Activated CD4-positive, alpha-beta memory T cell treated with anti-CD3 and anti-CD28 coated beads for 36 hours (primary cell): ENCODE measurements around the gene OLFM2. TPM values are rescaled to one million over a fixed set of nuclear protein-coding genes. Genes with fewer than 3 reads are reported as not detected.

Experiments used
- CTCF ChIA-PET: fragments of 350-600 bp; sonication (Branson Sonifier 250); formaldehyde crosslinking; loops from one replicate; lab custom pipeline; 2021; ENCODE audit warnings: antibody characterized with exemption, inconsistent platforms; lab: Charles Lee
- POLR2A ChIA-PET: fragments of 350-600 bp; sonication (Branson Sonifier 250); formaldehyde crosslinking; loops from one replicate; lab custom pipeline; 2021; ENCODE audit warnings: antibody characterized with exemption; lab: Charles Lee
- DNase-seq: peaks from one replicate; pipeline ENCODE4 v3.0.0-alpha.2; 2020
- H3K27ac Mint-ChIP-seq: one replicate; pipeline ENCODE4 v1.8.0; 2021; ENCODE audit warnings: mixed read lengths
- H3K27me3 Mint-ChIP-seq: one replicate; pipeline ENCODE4 v1.8.0; 2021; ENCODE audit warnings: mixed read lengths
- H3K36me3 Mint-ChIP-seq: one replicate; pipeline ENCODE4 v1.8.0; 2021; ENCODE audit warnings: mixed read lengths
- H3K4me1 Mint-ChIP-seq: one replicate; pipeline ENCODE4 v1.8.0; 2021; ENCODE audit warnings: low read depth, mixed read lengths
- H3K4me3 Mint-ChIP-seq: one replicate; pipeline ENCODE4 v1.8.0; 2021; ENCODE audit warnings: mild to moderate bottlenecking, mixed read lengths
- H3K9me3 Mint-ChIP-seq: one replicate; pipeline ENCODE4 v1.8.0; 2021; ENCODE audit warnings: mixed read lengths
- intact Hi-C: fragments of 100-400 bp; cut with micrococcal nuclease; formaldehyde crosslinking; loops from one replicate; pipeline ENCODE4 v1.15.1; 2023
- total RNA-seq, 2 experiments: library from RNA; stranded (reverse); gene quantifications; one replicate each; pipeline ENCODE4 v1.2.3, GENCODE V29; 2021

Gene OLFM2
- total RNA-seq, 2 experiments from 2014 or later: 0.58 to 0.59 TPM

DNA sequence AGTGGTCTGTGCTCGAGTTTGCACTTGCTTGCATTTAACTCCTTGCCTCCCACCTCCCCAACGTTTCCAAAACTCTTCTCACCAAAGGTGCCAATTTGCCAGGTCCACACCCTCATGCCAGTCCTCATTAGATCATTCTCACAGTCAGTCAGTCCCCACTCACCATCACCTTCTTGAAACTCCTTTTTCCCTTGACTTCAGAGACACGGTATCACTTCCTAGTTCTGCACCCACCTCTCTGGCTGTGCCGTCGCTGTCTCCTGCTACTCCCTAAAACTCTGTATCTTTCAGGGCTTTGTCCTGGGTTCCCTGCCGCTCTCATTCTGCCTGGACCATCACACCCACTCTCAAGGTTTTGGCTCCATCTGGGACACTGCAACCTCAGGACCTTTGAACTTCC is 19.6 kb downstream of the OLFM2 start:
- H3K4me3 Mint-ChIP-seq: no peak overlapping the region
- no peak overlapping the region for H3K27ac Mint-ChIP-seq
- peaks cover 23% of the 10 kb centered on the region for H3K27me3 Mint-ChIP-seq
- CTCF ChIA-PET: interaction anchor here (1.4 kb wide), 1 partner anchor 333 kb away, joined by 3 read pairs; no protein-coding TSS in a partner anchor
- DNase-seq: no peak
- peaks cover 5% of the 10 kb centered on the region for H3K4me1 Mint-ChIP-seq
- intact Hi-C loops: loop anchor here (10.0 kb wide), 1 partner anchor 292 kb away; the partner anchor contains the start of gene ZNF561
- no peaks in the 10 kb centered on the region for H3K9me3 Mint-ChIP-seq
- H3K36me3 Mint-ChIP-seq: no peaks in the 10 kb centered on the region
- POLR2A ChIA-PET: no interaction called here

DNA sequence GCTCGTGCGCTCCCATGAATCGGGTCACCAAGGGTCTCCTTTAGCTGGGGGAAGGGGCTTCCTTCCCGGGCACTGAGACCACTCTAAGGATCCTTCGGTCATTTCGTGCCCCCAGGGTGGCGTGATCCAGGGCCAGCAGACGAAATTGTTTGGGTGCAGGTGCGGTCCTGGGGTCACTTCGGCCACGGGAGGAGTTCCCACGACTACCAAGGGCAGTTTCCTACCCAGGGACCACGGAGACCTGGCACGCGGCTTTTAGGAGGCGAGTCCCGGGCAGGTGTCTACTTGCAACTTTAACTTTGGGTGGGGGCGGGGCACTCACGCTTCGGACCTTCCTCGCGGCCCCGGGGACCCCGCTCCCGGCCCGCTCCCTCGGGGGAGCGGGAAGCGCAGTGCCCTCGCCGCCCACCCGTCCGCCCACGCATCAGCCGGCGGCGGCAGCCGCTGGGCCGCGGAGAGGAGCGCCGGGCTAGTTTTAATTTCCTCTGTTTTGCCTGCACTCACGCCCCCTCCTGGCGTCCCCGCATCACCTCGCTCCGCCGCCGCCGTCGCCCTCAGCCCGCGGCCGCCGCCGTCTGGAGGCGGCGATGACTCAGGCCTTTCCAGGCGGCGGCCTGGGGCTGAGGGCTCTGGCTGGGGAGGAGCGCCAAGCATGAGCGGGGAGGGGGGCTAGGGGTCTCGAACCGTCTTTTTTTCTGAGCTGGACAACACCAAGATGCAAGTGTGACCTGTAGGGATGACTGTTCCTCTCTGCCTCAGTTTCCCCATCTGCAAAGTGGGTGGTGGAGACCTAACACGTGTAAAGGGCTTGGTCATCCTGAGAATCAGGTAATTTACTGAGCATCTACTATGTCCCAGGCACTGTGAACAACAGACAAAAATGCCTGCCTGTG is 21.8 kb downstream of the OLFM2 start:
- intact Hi-C loops: loop anchor here (1.0 to 10.0 kb wide), 3 partner anchors 66 to 290 kb away; partner anchors contain the start of genes PIN1 and ZNF561
- Mint-ChIP-seq H3K9me3 (no peaks in the 10 kb centered on the region), H3K27me3 (peaks cover 20% of the 10 kb centered on the region), H3K36me3 (no peaks in the 10 kb centered on the region), H3K4me1 (peaks cover 5% of the 10 kb centered on the region), H3K27ac (no peak overlapping the region), H3K4me3 (peak overlapping the region; percentile 62)
- peak; percentile 92 for DNase-seq
- CTCF ChIA-PET: no interaction called here
- POLR2A ChIA-PET: no interaction called here

DNA sequence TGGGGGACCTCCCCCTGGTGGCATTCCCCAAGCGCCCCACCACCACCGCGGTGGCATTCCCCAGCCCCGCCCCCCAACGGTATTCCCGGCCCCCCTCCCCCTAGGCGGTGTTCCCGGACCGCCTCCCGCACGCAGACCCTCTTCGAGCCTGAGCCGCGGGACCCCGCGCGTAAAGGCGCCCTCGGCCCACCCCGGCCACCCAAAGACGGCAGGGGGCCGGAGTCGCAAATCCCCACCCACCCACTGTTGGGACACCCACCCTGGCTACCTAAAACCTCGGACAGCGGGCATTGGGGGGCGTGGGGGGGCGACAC is 22.4 kb downstream of the OLFM2 start:
- intact Hi-C loops: loop anchor here (1.0 to 10.0 kb wide), 3 partner anchors 66 to 289 kb away; partner anchors contain the start of genes PIN1 and ZNF561
- no peak overlapping the region for H3K27ac Mint-ChIP-seq

DNA sequence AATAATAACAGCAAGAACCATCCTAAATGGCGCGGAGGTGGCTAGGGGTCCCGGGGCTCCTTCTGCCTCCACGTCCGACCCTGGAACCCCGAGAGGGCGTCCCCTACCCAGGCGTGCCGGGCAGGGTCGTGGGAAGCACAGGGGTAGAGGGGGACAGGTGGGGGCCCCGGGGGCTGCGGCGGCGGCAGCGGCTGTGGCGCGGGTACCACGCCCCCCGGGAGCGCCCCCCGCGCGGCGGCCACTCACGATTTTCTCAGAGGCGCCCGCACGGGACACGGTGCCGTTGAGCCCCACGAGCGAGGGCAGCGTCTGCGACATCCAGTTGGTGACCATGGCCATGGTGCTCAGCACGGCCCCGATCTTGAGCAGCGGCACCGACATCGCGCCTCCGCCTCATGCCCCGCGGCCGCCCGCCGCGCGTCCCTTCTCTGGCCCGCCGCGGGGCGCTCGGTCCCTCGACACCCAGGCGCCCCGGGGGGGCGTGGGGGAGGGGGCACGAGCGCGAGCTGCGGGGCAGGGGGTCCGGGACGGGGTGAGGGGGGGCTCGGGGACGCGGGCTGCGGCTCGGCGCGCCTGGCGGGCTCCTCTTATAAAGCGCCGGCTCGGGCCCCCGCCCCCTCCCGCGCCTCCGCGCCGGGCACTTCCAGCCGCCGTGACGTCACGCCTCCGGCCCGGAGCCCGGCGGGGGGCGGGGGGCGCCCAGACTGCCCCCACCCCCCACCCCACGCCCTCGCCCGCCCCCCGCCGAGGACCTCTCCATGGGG is 22.9 kb downstream of the OLFM2 start:
- H3K4me3 Mint-ChIP-seq: peak overlapping the region; percentile 44
- no peaks in the 10 kb centered on the region for H3K36me3 Mint-ChIP-seq
- DNase-seq: no peak
- H3K9me3 Mint-ChIP-seq: no peaks in the 10 kb centered on the region
- peaks cover 19% of the 10 kb centered on the region for H3K27me3 Mint-ChIP-seq
- intact Hi-C loops: loop anchor here (5.0 to 10.0 kb wide), 2 partner anchors 76 to 289 kb away; partner anchors contain the start of genes PIN1 and ZNF561
- H3K4me1 Mint-ChIP-seq: peaks cover 5% of the 10 kb centered on the region
- ChIA-PET POLR2A (no interaction called here), CTCF (no interaction called here)
- no peak overlapping the region for H3K27ac Mint-ChIP-seq

More for the DNA sequence above, 22.4 kb downstream of the OLFM2 start:
- ChIA-PET CTCF (no interaction called here), POLR2A (no interaction called here)
- Mint-ChIP-seq H3K9me3 (no peaks in the 10 kb centered on the region), H3K4me3 (peak overlapping the region; percentile 62), H3K36me3 (no peaks in the 10 kb centered on the region), H3K4me1 (peaks cover 5% of the 10 kb centered on the region), H3K27me3 (peaks cover 23% of the 10 kb centered on the region)
- no peak for DNase-seq

DNA sequence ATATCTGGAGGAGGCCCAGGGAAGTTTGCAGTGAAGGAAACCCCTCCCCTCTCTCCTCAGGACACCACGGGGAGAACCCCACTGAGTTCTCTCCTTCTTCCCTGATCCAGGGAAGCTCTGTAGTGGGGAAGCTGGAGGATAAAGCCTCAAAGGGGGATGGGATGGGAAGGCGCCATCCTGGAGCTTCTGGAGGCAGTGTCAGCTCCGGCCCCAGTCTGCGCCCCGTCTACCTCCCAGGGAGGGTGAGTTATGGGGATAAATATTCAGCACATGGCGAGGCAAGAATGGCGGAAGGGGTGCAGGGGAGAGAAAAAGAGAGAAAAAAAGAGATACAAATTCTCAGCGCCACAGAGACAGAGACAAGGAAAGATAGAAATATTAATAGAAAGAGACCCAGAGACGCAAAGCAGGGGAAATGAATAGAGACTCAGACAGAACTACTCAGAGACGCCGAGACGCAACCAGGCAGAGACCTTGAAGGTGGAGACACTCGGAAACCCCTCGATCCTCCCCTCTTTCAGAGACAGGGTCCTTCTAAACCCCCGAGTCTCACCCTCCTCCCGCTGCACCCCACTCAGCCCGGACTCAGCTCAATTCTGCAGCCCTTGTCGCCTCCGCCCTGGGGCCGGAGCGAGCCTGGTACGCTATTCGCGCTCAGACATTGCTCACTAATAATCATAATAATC is 23.6 kb downstream of the OLFM2 start:
- ChIA-PET CTCF (no interaction called here), POLR2A (no interaction called here)
- H3K36me3 Mint-ChIP-seq: no peaks in the 10 kb centered on the region
- no peaks in the 10 kb centered on the region for H3K9me3 Mint-ChIP-seq
- H3K27ac Mint-ChIP-seq: no peak overlapping the region
- H3K4me3 Mint-ChIP-seq: peak overlapping the region; percentile 44
- peaks cover 17% of the 10 kb centered on the region for H3K27me3 Mint-ChIP-seq
- peaks cover 5% of the 10 kb centered on the region for H3K4me1 Mint-ChIP-seq
- intact Hi-C loops: loop anchor here (5.0 to 10.0 kb wide), 2 partner anchors 75 to 288 kb away; partner anchors contain the start of genes PIN1 and ZNF561
- no peak for DNase-seq

DNA sequence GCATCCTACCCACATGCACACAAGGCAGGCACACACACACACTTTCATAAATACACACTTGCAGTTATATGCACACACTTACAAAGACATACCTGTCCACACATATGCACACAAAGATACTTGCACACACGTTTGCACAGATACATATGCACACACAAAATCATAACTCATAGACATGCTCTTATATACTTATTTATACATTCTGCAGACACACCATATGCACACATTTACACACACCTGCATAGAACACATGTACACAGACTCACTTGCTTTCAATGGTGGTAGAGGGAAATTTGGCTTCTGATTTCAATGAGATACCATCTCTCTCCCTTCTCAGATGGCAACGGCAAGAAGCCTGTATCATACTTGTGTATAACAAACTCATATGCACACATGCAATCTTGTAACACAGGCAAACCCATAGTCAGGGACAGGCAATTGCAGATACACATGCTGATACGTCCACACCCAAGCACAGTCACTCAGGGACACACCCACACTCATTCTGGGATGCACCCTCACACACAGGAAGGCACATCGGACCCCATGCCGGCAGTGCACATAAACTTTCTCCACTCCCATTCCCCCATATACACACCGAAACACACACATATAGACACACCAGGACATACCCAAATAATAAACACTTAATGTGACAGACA is 24.7 kb downstream of the OLFM2 start:
- no peak overlapping the region for H3K27ac Mint-ChIP-seq
- H3K4me3 Mint-ChIP-seq: no peak overlapping the region
- no peak for DNase-seq
- peaks cover 9% of the 10 kb centered on the region for H3K27me3 Mint-ChIP-seq
- H3K36me3 Mint-ChIP-seq: no peaks in the 10 kb centered on the region
- ChIA-PET POLR2A (no interaction called here), CTCF (no interaction called here)
- intact Hi-C loops: loop anchor here (5.0 to 10.0 kb wide), 2 partner anchors 74 to 287 kb away; partner anchors contain the start of genes PIN1 and ZNF561
- peaks cover 5% of the 10 kb centered on the region for H3K4me1 Mint-ChIP-seq
- H3K9me3 Mint-ChIP-seq: no peaks in the 10 kb centered on the region

DNA sequence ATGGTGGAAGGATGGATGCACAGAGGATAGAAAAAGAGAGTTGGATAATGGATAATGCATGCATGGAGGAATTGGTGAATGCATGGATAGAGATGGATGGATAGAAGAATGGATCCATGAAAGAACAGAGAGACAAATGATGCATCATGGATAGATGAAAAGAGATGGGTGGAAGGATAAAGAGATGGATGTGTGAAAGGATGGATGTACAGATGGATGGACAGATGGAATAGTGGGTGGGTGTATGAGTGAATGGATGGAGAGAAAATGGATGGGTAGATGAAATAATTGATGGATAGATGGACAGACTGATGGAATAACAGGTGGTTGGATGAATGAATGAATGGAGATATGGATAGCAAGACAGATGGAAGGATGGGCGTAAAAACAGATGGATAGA is 25.7 kb downstream of the OLFM2 start:
- H3K9me3 Mint-ChIP-seq: no peaks in the 10 kb centered on the region
- peaks cover 5% of the 10 kb centered on the region for H3K27me3 Mint-ChIP-seq
- intact Hi-C loops: loop anchor here (5.0 to 10.0 kb wide), 2 partner anchors 73 to 286 kb away; partner anchors contain the start of genes PIN1 and ZNF561
- POLR2A ChIA-PET: no interaction called here
- H3K4me3 Mint-ChIP-seq: no peak overlapping the region
- peaks cover 5% of the 10 kb centered on the region for H3K4me1 Mint-ChIP-seq
- no peaks in the 10 kb centered on the region for H3K36me3 Mint-ChIP-seq
- CTCF ChIA-PET: no interaction called here
- H3K27ac Mint-ChIP-seq: no peak overlapping the region
- no peak for DNase-seq

DNA sequence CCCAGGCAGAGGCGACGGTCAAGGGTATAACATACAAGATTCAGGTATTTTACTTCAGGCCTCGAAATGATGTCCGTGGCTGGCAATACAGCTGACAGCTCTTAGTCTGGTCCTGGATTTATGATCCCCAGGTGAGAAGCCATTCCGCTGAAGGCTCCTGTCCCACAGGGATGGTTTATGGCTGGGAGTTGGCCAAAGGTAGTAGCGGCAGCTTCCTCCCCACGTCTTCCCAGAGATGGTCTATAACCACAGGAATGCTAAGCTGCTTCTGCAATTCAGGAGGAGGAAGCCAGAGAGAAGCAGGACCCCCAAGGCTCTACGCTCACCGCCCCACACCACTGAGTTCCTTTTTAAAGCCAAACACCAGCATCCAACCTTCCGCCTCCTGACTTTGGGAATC is 27.1 kb downstream of the OLFM2 start:
- H3K4me1 Mint-ChIP-seq: peaks cover 3% of the 10 kb centered on the region

DNA sequence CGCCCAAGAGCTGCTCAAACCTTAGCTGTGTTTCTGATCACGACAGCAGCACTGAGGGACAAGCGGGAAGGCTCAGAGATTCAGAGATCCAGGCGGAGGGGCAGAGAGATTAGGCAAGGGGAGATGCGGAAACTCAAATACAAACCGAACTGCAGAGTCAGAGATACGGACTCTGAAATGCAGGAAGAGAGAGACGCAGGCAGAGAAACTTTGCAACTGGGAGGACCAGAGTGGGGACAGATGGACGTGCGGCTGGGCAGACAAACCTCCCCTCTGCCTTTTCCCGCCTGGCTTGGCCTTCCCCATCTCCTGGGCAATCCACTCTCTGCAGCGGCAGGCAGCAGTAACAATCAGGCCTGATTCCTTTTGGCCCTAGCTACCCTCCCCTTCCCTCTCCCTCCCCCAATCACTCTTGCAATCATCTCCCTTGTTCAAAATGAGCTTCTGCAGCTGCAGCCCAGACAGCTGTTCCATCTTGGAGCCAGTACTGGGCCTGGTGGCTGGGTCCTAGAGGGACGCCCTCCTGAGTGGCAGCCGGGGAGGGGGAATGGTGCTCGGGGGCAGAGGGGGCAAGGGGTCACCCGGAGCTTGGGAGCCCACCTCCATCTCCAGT is 29.7 kb downstream of the OLFM2 start:
- H3K4me1 Mint-ChIP-seq: no peaks in the 10 kb centered on the region
- POLR2A ChIA-PET: no interaction called here
- CTCF ChIA-PET: no interaction called here
- H3K27ac Mint-ChIP-seq: no peak overlapping the region
- H3K4me3 Mint-ChIP-seq: no peak overlapping the region
- DNase-seq: no peak
- H3K9me3 Mint-ChIP-seq: no peaks in the 10 kb centered on the region
- intact Hi-C loops: no loop called here
- peaks cover 3% of the 10 kb centered on the region for H3K27me3 Mint-ChIP-seq
- no peaks in the 10 kb centered on the region for H3K36me3 Mint-ChIP-seq

More for the DNA sequence above, 27.1 kb downstream of the OLFM2 start:
- Mint-ChIP-seq H3K27me3 (peaks cover 3% of the 10 kb centered on the region), H3K4me3 (no peak overlapping the region), H3K36me3 (no peaks in the 10 kb centered on the region), H3K9me3 (no peaks in the 10 kb centered on the region), H3K27ac (no peak overlapping the region)
- POLR2A ChIA-PET: no interaction called here
- DNase-seq: no peak
- intact Hi-C loops: no loop called here
- CTCF ChIA-PET: no interaction called here

DNA sequence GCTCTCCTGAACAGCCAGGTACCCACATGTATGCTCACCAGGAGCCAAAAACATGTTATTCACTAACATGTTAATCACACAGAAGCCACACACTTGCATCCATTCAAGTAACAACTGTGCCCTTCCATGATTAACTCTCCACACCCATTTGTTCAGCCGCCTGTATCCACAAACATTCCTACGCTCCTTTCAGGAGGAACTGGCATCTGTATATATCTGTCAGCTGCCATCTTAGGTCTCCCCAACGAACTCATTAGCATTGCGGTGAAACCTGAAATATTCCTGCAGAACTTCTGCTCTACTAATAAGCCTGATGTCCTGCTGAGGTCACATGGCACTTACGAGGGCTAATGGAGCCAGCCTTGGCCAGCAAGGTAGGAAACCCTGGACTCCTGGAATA is 33.0 kb downstream of the OLFM2 start:
- POLR2A ChIA-PET: no interaction called here
- Mint-ChIP-seq H3K36me3 (no peaks in the 10 kb centered on the region), H3K27me3 (peaks cover 8% of the 10 kb centered on the region), H3K4me3 (no peak overlapping the region), H3K27ac (no peak overlapping the region), H3K4me1 (no peaks in the 10 kb centered on the region), H3K9me3 (no peaks in the 10 kb centered on the region)
- CTCF ChIA-PET: no interaction called here
- no peak for DNase-seq
- intact Hi-C loops: no loop called here

DNA sequence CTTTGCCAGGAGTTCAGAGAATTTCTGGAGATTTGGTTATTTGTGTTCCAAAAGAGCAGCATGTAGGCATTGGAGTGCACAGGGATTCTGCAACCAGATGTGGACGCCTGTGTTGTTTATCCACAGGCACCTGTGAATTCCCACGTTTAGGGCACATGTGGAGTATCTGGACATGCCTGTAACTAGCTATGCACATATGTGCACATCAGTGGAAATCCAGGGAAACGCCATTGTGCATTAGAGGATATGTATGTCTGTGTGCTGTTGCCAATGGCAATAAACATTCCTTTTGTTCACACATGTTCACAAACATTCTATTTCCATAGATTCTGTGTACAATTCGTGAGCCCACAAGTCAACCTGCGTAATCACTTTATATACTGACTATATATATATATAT is 34.7 kb downstream of the OLFM2 start:
- POLR2A ChIA-PET: no interaction called here
- H3K9me3 Mint-ChIP-seq: no peaks in the 10 kb centered on the region
- CTCF ChIA-PET: no interaction called here
- H3K27ac Mint-ChIP-seq: no peak overlapping the region
- no peak for DNase-seq
- no peak overlapping the region for H3K4me3 Mint-ChIP-seq
- no peaks in the 10 kb centered on the region for H3K4me1 Mint-ChIP-seq
- intact Hi-C loops: no loop called here
- no peaks in the 10 kb centered on the region for H3K36me3 Mint-ChIP-seq
- H3K27me3 Mint-ChIP-seq: peaks cover 8% of the 10 kb centered on the region
